Natural killer cell (primary cell): ENCODE measurements around the gene F13B. TPM values are rescaled to one million over a fixed set of nuclear protein-coding genes. Genes with fewer than 3 reads are reported as not detected.
"Not testable (repeated sequence)": the region's sequence is repeated elsewhere in the genome, so short reads cannot be mapped to it uniquely, and the experiment has no call there.

Experiments
- ATAC-seq, 3 donors: fragments of 150-1000 bp in 2 of 3; fragments of 200-7000 bp in 1 of 3; cut with Tn5 transposase; 1 replicate in 1 of 3; 2 replicates in 2 of 3; pipeline ENCODE4 v1.10.0; 2021; ENCODE audit warnings: mild to moderate bottlenecking in 2 of 3, moderate library complexity in 2 of 3
- DNase-seq, 2 donors: peaks; one replicate each; pipeline versions ENCODE4 v3.0.0 to v3.0.0-alpha.2; 2013 to 2021; ENCODE audit warnings: mixed read lengths in 1 of 2
- H3K27ac ChIP-seq: one replicate; pipeline ENCODE4 v1.5.1; 2013; ENCODE audit warnings: mild to moderate bottlenecking, low read length
- H3K27me3 ChIP-seq: one replicate; pipeline ENCODE4 v1.6.1; 2013; ENCODE audit warnings: low read length; ENCODE audit not compliant: control insufficient read depth, insufficient read depth
- H3K36me3 ChIP-seq: one replicate; pipeline ENCODE4 v1.6.1; 2013; ENCODE audit warnings: low read length; ENCODE audit not compliant: control insufficient read depth, insufficient read depth
- H3K4me1 ChIP-seq: one replicate; pipeline ENCODE4 v1.6.1; 2013; ENCODE audit warnings: low read length; ENCODE audit not compliant: control insufficient read depth, insufficient read depth
- H3K4me3 ChIP-seq: one replicate; pipeline ENCODE4 v1.5.1; 2013; ENCODE audit warnings: low read length
- H3K9me3 ChIP-seq: one replicate; pipeline ENCODE4 v1.6.1; 2013; ENCODE audit warnings: low read length; ENCODE audit not compliant: control insufficient read depth, insufficient read depth
- H3K27ac Mint-ChIP-seq, 2 donors: one replicate each; pipeline ENCODE4 v1.8.0; 2022; ENCODE audit warnings: mild to moderate bottlenecking in 2 of 2, mixed read lengths in 2 of 2, moderate library complexity in 1 of 2
- H3K27me3 Mint-ChIP-seq, 2 donors: one replicate each; pipeline ENCODE4 v1.8.0; 2022; ENCODE audit warnings: low read depth in 2 of 2, mixed read lengths in 2 of 2
- H3K36me3 Mint-ChIP-seq: one replicate; pipeline ENCODE4 v1.8.0; 2022; ENCODE audit warnings: mixed read lengths
- H3K4me1 Mint-ChIP-seq, 2 donors: one replicate each; pipeline ENCODE4 v1.8.0; 2022; ENCODE audit warnings: mixed read lengths in 2 of 2
- H3K4me3 Mint-ChIP-seq: one replicate; pipeline ENCODE4 v1.8.0; 2022; ENCODE audit warnings: mild to moderate bottlenecking, moderate library complexity, mixed read lengths
- H3K9me3 Mint-ChIP-seq, 2 donors: one replicate each; pipeline ENCODE4 v1.8.0; 2022; ENCODE audit warnings: mixed read lengths in 2 of 2
- WGBS: methylation state at CpG from one replicate; pipeline ENCODE4 v1.1.7; 2013; ENCODE audit warnings: missing lambda C conversion rate; ENCODE audit not compliant: insufficient coverage; 5-methylcytosine and 5-hydroxymethylcytosine counted together
- intact Hi-C: fragments of 100-400 bp; cut with micrococcal nuclease; formaldehyde crosslinking; loops from one replicate; pipeline ENCODE4 v1.14.2; 2022
- total RNA-seq, 4 donors: library from RNA; stranded (reverse); fragments of 120-200 nt in 1 of 4; gene quantifications; one replicate each; pipeline versions ENCODE4 v1.2.3 to v1.2.4, GENCODE V29; 2013 to 2022
- TF ChIP-seq, protein P1 (sequence below): fragments of 200-600 bp; IDR thresholded peaks from one replicate; pipeline ENCODE4 v1.8.0; 2022; ENCODE audit warnings: antibody characterized with exemption

F13B gene
- total RNA-seq, 3 donors from 2014 or later (not counting 1 experiment from before 2014, with no cell fraction given), result not detected

GRCh38 chr1:197041486-197042353 lies 25.3 kb downstream of the F13B start:
- DNase-seq (no peak), ATAC-seq (no peak)
- no peak overlapping the region for H3K27ac Mint-ChIP-seq
- peaks cover 1 to 11% of the 10 kb centered on the region in 2 donors for H3K27me3 Mint-ChIP-seq
- H3K36me3 Mint-ChIP-seq, result no peaks in the 10 kb centered on the region
- TF ChIP-seq, protein P1, sequence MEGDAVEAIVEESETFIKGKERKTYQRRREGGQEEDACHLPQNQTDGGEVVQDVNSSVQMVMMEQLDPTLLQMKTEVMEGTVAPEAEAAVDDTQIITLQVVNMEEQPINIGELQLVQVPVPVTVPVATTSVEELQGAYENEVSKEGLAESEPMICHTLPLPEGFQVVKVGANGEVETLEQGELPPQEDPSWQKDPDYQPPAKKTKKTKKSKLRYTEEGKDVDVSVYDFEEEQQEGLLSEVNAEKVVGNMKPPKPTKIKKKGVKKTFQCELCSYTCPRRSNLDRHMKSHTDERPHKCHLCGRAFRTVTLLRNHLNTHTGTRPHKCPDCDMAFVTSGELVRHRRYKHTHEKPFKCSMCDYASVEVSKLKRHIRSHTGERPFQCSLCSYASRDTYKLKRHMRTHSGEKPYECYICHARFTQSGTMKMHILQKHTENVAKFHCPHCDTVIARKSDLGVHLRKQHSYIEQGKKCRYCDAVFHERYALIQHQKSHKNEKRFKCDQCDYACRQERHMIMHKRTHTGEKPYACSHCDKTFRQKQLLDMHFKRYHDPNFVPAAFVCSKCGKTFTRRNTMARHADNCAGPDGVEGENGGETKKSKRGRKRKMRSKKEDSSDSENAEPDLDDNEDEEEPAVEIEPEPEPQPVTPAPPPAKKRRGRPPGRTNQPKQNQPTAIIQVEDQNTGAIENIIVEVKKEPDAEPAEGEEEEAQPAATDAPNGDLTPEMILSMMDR, result no peak
- Histone ChIP-seq H3K4me3 (no peak overlapping the region), H3K36me3 (no peaks in the 10 kb centered on the region), H3K27me3 (no peaks in the 10 kb centered on the region), H3K27ac (no peak overlapping the region), H3K4me1 (no peaks in the 10 kb centered on the region), H3K9me3 (no peaks in the 10 kb centered on the region)
- intact Hi-C loops, result no loop called here
- H3K9me3 Mint-ChIP-seq, result peaks cover 4 to 6% of the 10 kb centered on the region in 2 donors
- WGBS, result 60% methylated on average over 3 of the region's 7 CpGs
- no peaks in the 10 kb centered on the region for H3K4me1 Mint-ChIP-seq
- no peak overlapping the region for H3K4me3 Mint-ChIP-seq

DNA sequence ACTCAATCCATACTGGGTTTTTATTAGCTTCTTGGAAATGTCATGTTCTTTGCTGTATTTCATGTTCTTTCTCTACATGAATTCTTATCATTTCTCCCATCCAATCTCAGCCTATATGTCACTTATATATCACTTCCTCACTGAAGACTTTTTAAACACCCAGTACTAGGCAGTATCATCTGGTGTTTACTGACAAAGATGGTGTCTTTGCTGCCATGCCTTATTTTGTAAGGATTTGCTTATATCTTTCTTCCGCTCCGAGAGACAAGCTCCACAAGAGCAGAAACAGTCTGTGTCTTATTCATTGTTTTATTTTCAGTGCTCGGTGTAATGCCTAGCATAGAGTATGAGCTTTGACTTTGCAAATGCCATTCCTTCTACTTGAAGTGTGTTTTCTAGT lies 30.2 kb downstream of the F13B start:
- Histone ChIP-seq H3K36me3 (no peaks in the 10 kb centered on the region), H3K27ac (no peak overlapping the region), H3K27me3 (no peaks in the 10 kb centered on the region), H3K4me1 (no peaks in the 10 kb centered on the region), H3K9me3 (no peaks in the 10 kb centered on the region), H3K4me3 (no peak overlapping the region)
- peaks cover 5 to 6% of the 10 kb centered on the region in 2 donors for H3K9me3 Mint-ChIP-seq
- 92% methylated on average over 3 of the region's 3 CpGs for WGBS
- no peaks in the 10 kb centered on the region for H3K4me1 Mint-ChIP-seq
- H3K4me3 Mint-ChIP-seq, result no peak overlapping the region
- H3K27ac Mint-ChIP-seq, result no peak overlapping the region
- ATAC-seq (no peak), DNase-seq (no peak)
- peaks cover 0 to 5% of the 10 kb centered on the region in 2 donors for H3K27me3 Mint-ChIP-seq
- intact Hi-C loops, result no loop called here
- TF ChIP-seq, protein P1, result no peak
- H3K36me3 Mint-ChIP-seq, result no peaks in the 10 kb centered on the region

DNA sequence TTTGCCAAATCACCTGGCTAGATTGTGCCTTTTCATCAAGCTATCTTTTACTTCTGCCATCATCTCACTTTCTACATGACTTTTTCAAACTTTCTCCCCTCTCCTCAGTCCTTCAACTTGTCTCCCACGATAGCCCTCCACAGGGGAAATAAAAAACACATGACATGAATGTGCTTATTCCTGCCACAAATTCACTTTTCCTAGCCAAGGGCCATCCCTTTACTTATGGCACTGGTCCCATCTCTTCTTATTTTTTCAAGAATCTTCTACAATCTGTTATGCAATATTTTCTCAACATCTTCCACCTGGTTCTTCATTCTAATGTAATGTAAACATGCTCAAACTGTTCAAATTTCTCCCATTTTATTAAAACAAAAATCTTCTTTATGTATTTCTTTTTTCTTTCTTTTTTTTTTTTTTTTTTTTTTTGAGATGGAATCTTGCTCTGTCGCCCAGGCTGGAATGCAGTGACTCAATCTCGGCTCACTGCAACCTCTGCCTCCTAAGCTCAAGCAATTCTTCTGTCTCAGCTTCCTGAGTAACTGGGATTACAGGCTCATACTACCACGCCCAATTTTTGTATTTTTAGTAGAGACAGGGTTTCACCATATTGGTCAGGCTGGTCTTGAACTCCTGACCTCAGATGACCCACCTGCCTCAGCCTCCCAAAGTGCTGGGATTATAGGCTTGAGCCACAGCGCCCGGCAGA lies 32.3 kb downstream of the F13B start:
- H3K27ac ChIP-seq, H3K4me1 Mint-ChIP-seq, H3K27me3 Mint-ChIP-seq, H3K27ac Mint-ChIP-seq, H3K36me3 Mint-ChIP-seq, DNase-seq, H3K27me3 ChIP-seq, H3K36me3 ChIP-seq, H3K4me1 ChIP-seq, H3K9me3 Mint-ChIP-seq, H3K4me3 ChIP-seq, intact Hi-C loops, ATAC-seq, H3K9me3 ChIP-seq, H3K4me3 Mint-ChIP-seq: not testable (repeated sequence)
- WGBS, result 87% methylated on average over 6 of the region's 6 CpGs

DNA sequence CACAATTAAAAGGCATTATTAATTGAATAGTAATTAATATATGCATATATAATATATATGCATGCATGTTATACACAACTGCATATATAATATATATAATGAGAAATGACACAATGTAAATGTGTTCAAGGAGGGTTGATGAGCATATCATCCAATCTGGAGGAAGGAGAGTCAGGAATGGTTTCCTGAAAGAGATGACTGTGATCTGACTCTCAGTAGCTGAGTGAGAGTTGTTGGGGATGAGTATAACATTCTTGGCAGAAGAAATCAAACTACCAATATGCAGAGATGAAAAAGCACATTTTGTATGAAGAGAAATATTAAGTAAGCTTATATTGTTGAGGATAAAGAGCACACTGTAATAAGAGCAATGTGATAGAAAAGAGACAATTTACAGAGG lies 37.3 kb downstream of the F13B start:
- no peak overlapping the region for H3K27ac Mint-ChIP-seq
- Histone ChIP-seq H3K27me3 (no peaks in the 10 kb centered on the region), H3K4me3 (no peak overlapping the region), H3K36me3 (no peaks in the 10 kb centered on the region), H3K9me3 (no peaks in the 10 kb centered on the region), H3K4me1 (no peaks in the 10 kb centered on the region), H3K27ac (no peak overlapping the region)
- DNase-seq (no peak), ATAC-seq (no peak)
- H3K36me3 Mint-ChIP-seq, result no peaks in the 10 kb centered on the region
- intact Hi-C loops, result no loop called here
- H3K4me3 Mint-ChIP-seq, result no peak overlapping the region
- no peaks in the 10 kb centered on the region for H3K27me3 Mint-ChIP-seq
- no peaks in the 10 kb centered on the region for H3K9me3 Mint-ChIP-seq
- no peaks in the 10 kb centered on the region for H3K4me1 Mint-ChIP-seq
- TF ChIP-seq, protein P1, result no peak
